ENCODE data around the gene ZNF562. TPM values are rescaled to one million over a fixed set of nuclear protein-coding genes. Genes with fewer than 3 reads are reported as not detected.

ZNF562 gene
- total RNA-seq, 2 experiments from 2014 or later: 14.9 to 16.8 TPM

GRCh38 chr19:9644472-9644871 is 30.4 kb downstream of the ZNF562 start:
- intact Hi-C loops (cut with micrococcal nuclease; ENCODE audit: unreplicated experiment): no loop called here
- DNase-seq (ENCODE audit: low spot score): no peak
- CTCF ChIA-PET (ENCODE audit: unreplicated experiment): no interaction called here
- Histone ChIP-seq H3K27ac (ENCODE audit: low read depth, low read length, poor library complexity, severe bottlenecking) (no peak overlapping the region), H2AFZ (ENCODE audit: low read length) (no peak overlapping the region), H4K20me1 (ENCODE audit: insufficient read depth, low read length) (no peaks in the 10 kb centered on the region), H3K4me2 (ENCODE audit: low read length) (no peak overlapping the region), H3K9me3 (ENCODE audit: low read length) (peaks cover 12% of the 10 kb centered on the region; the same call in 1 of the 2 replicates), H3K36me3 (ENCODE audit: insufficient read depth, low read length) (peaks cover 41% of the 10 kb centered on the region), H3K9me2 (ENCODE audit: insufficient read depth, low read length) (no peaks in the 10 kb centered on the region), H3K4me3 (ENCODE audit: low read depth, low read length, poor library complexity, severe bottlenecking) (no peak overlapping the region), H3K4me1 (ENCODE audit: insufficient read depth, low read length, poor library complexity, severe bottlenecking) (no peaks in the 10 kb centered on the region), H3K79me2 (ENCODE audit: insufficient read depth, low read depth, low read length) (no peaks in the 10 kb centered on the region)
- no TSS peak for BruUV-seq (replicated peaks)
- TF ChIP-seq EZH2phosphoT487 (IDR thresholded peaks at IDR 0.05; ENCODE audit: borderline replicate concordance, low read depth, low read length): no peak
- no peak for TF ChIP-seq CTCF (conservative IDR thresholded peaks at IDR 0.05; ENCODE audit: low read length)
- POLR2A ChIA-PET: no interaction called here

- H3K36me3 ChIP-seq (ENCODE audit: insufficient read depth, low read length): peaks cover 24% of the 10 kb centered on the region
- BruUV-seq (replicated peaks): no TSS peak
- peak; percentile 16 for DNase-seq (ENCODE audit: low spot score)
- H3K4me2 ChIP-seq (ENCODE audit: low read length): no peak overlapping the region
- no peak overlapping the region for H3K27ac ChIP-seq (ENCODE audit: low read depth, low read length, poor library complexity, severe bottlenecking)
- H4K20me1 ChIP-seq (ENCODE audit: insufficient read depth, low read length): no peaks in the 10 kb centered on the region
- H3K9me2 ChIP-seq (ENCODE audit: insufficient read depth, low read length): no peaks in the 10 kb centered on the region
- intact Hi-C loops (cut with micrococcal nuclease; ENCODE audit: unreplicated experiment): no loop called here
- H3K4me3 ChIP-seq (ENCODE audit: low read depth, low read length, poor library complexity, severe bottlenecking): no peak overlapping the region
- CTCF ChIA-PET (ENCODE audit: unreplicated experiment): no interaction called here
- POLR2A ChIA-PET: no interaction called here
- H3K4me1 ChIP-seq (ENCODE audit: insufficient read depth, low read length, poor library complexity, severe bottlenecking): no peaks in the 10 kb centered on the region
- TF ChIP-seq CTCF (conservative IDR thresholded peaks at IDR 0.05; ENCODE audit: low read length) (no peak), EZH2phosphoT487 (IDR thresholded peaks at IDR 0.05; ENCODE audit: borderline replicate concordance, low read depth, low read length) (no peak)
- peaks cover 12% of the 10 kb centered on the region; the same call in 1 of the 2 replicates for H3K9me3 ChIP-seq (ENCODE audit: low read length)
- H3K79me2 ChIP-seq (ENCODE audit: insufficient read depth, low read depth, low read length): no peaks in the 10 kb centered on the region
- no peak overlapping the region for H2AFZ ChIP-seq (ENCODE audit: low read length)
These were observed 33.1 kb downstream of the ZNF562 start for GRCh38 chr19:9641810-9642209.

DNA sequence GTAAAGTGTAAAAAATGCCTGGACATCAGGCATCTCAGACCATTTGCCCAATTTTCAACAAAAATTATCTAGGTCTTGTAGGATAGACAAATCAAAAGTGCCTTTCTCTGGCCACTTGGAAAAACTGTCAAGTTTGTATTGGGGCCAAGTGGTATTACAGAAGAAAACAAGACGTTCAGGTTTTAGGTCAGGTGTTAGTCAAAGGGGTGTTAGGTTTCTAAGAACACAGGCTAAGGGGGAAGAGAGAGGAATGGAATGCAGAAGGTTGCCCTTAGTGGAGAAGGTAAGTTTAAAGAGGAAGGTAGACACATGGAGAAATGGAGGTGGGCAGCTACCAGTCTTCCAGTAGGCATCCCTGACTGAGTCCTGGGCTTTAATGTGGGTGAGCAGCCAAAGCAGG is 33.9 kb downstream of the ZNF562 start:
- no peak overlapping the region for H3K4me3 ChIP-seq (ENCODE audit: low read depth, low read length, poor library complexity, severe bottlenecking)
- H3K36me3 ChIP-seq (ENCODE audit: insufficient read depth, low read length): peaks cover 24% of the 10 kb centered on the region
- no peak overlapping the region for H3K4me2 ChIP-seq (ENCODE audit: low read length)
- intact Hi-C loops (cut with micrococcal nuclease; ENCODE audit: unreplicated experiment): no loop called here
- no peak overlapping the region for H3K27ac ChIP-seq (ENCODE audit: low read depth, low read length, poor library complexity, severe bottlenecking)
- peaks cover 12% of the 10 kb centered on the region; the same call in 1 of the 2 replicates for H3K9me3 ChIP-seq (ENCODE audit: low read length)
- H3K4me1 ChIP-seq (ENCODE audit: insufficient read depth, low read length, poor library complexity, severe bottlenecking): no peaks in the 10 kb centered on the region
- no peak overlapping the region for H2AFZ ChIP-seq (ENCODE audit: low read length)
- no peaks in the 10 kb centered on the region for H3K9me2 ChIP-seq (ENCODE audit: insufficient read depth, low read length)
- TF ChIP-seq EZH2phosphoT487 (IDR thresholded peaks at IDR 0.05; ENCODE audit: borderline replicate concordance, low read depth, low read length) (no peak), CTCF (conservative IDR thresholded peaks at IDR 0.05; ENCODE audit: low read length) (no peak)
- H4K20me1 ChIP-seq (ENCODE audit: insufficient read depth, low read length): no peaks in the 10 kb centered on the region
- POLR2A ChIA-PET: no interaction called here
- no peak for DNase-seq (ENCODE audit: low spot score)
- H3K79me2 ChIP-seq (ENCODE audit: insufficient read depth, low read depth, low read length): no peaks in the 10 kb centered on the region
- CTCF ChIA-PET (ENCODE audit: unreplicated experiment): no interaction called here
- no TSS peak for BruUV-seq (replicated peaks)

Measured in OCI-LY7 (cell line).